HG03039 (cell line): ENCODE data around the gene WDFY3.
"Not testable (repeated sequence)": the region's sequence is repeated elsewhere in the genome, so short reads cannot be mapped to it uniquely, and the experiment has no call there.

Experiments
- ATAC-seq: cut with Tn5 transposase; IDR thresholded peaks from one replicate; pipeline ENCODE4 v1.9.1; 2021; ENCODE audit warnings: mild to moderate bottlenecking, moderate library complexity; ENCODE audit not compliant: unreplicated experiment

Gene WDFY3

GRCh38 chr4:84727491-84727890 lies 239.0 kb downstream of the WDFY3 start:
- ATAC-seq = no peak

- ATAC-seq = no peak
Measured at GRCh38 chr4:84726356-84726755, 240.1 kb downstream of the WDFY3 start.

- ATAC-seq = no peak
Measured at GRCh38 chr4:84722720-84723119, 243.8 kb downstream of the WDFY3 start.

GRCh38 chr4:84719115-84719514 lies 247.4 kb downstream of the WDFY3 start:
- ATAC-seq = no peak

GRCh38 chr4:84718699-84719098 lies 247.8 kb downstream of the WDFY3 start:
- ATAC-seq = no peak

GRCh38 chr4:84710548-84710947 lies 255.9 kb downstream of the WDFY3 start:
- no peak for ATAC-seq

GRCh38 chr4:84708406-84709135 lies 257.9 kb downstream of the WDFY3 start:
- no peak for ATAC-seq

GRCh38 chr4:84706286-84706685 lies 260.2 kb downstream of the WDFY3 start:
- no peak for ATAC-seq

- ATAC-seq = no peak
Measured at GRCh38 chr4:84699001-84699671, 267.4 kb downstream of the WDFY3 start.

GRCh38 chr4:84697615-84698201 lies 268.8 kb downstream of the WDFY3 start:
- ATAC-seq = no peak

GRCh38 chr4:84697159-84697558 lies 269.3 kb downstream of the WDFY3 start:
- ATAC-seq = no peak

- no peak for ATAC-seq
Measured at GRCh38 chr4:84691800-84692199, 274.7 kb downstream of the WDFY3 start.

GRCh38 chr4:84691170-84691691 lies 275.3 kb downstream of the WDFY3 start:
- ATAC-seq = no peak

GRCh38 chr4:84690481-84690880 lies 276.0 kb downstream of the WDFY3 start:
- ATAC-seq = no peak

- ATAC-seq = no peak
Measured at GRCh38 chr4:84689197-84689596, 277.3 kb downstream of the WDFY3 start.

GRCh38 chr4:84688605-84689004 lies 277.9 kb downstream of the WDFY3 start:
- ATAC-seq = no peak

- no peak for ATAC-seq
Measured at GRCh38 chr4:84685105-84685504, 281.4 kb downstream of the WDFY3 start.

GRCh38 chr4:84684361-84684760 lies 282.1 kb downstream of the WDFY3 start:
- ATAC-seq = no peak

- ATAC-seq = no peak
Measured at GRCh38 chr4:84683064-84683850, 283.2 kb downstream of the WDFY3 start.

GRCh38 chr4:84682661-84683060 lies 283.8 kb downstream of the WDFY3 start:
- not testable (repeated sequence) for ATAC-seq
